Measurements from ENCODE around the gene DDX31. TPM values are rescaled to one million over a fixed set of nuclear protein-coding genes. Genes with fewer than 3 reads are reported as not detected.
A peak's percentile ranks its signal among the peaks of the same experiment; 100 is the strongest.
"Not testable (repeated sequence)": the region's sequence is repeated elsewhere in the genome, so short reads cannot be mapped to it uniquely, and the experiment has no call there.

The DDX31 gene
- total RNA-seq, 2 donors from 2014 or later = 8.6 to 15.6 TPM

GRCh38 chr9:132571806-132572600, 97.8 kb downstream of the DDX31 start:
- TF ChIP-seq POLR2A (IDR thresholded peaks at IDR 0.05) (no peak), CTCF (IDR thresholded peaks at IDR 0.05) (no peak)
- no peak for DNase-seq
- intact Hi-C loops (cut with DNase I) = no loop called here
- WGBS, 2 donors = 65 to 67% methylated on average over 15 of the region's 15 CpGs
- ATAC-seq = no peak
- no peaks in the 10 kb centered on the region for H3K36me3 ChIP-seq (replicated peaks in 1 of 2; ENCODE audit: insufficient read depth in 1 of 2, low read depth in 2 of 2)
- H3K4me3 ChIP-seq = no peak overlapping the region
- H3K9me3 ChIP-seq = no peaks in the 10 kb centered on the region
- no peaks in the 10 kb centered on the region for H3K4me1 ChIP-seq
- H3K27ac ChIP-seq = no peak overlapping the region
- H3K27me3 ChIP-seq = peaks cover 0 to 3% of the 10 kb centered on the region in 2 donors

- ATAC-seq; H3K27me3 ChIP-seq; H3K36me3 ChIP-seq (replicated peaks in 1 of 2; ENCODE audit: insufficient read depth in 1 of 2, low read depth in 2 of 2): not testable (repeated sequence)
Measured at GRCh38 chr9:132568787-132569186, 101.0 kb downstream of the DDX31 start.

GRCh38 chr9:132564526-132564925, 105.3 kb downstream of the DDX31 start:
- intact Hi-C loops (cut with DNase I) = no loop called here
- no peak for DNase-seq
- H3K27me3 ChIP-seq = no peaks in the 10 kb centered on the region

More at GRCh38 chr9:132568787-132569186, 101.0 kb downstream of the DDX31 start:
- H3K4me3 ChIP-seq; H3K27ac ChIP-seq; DNase-seq; intact Hi-C loops (cut with DNase I); H3K9me3 ChIP-seq; H3K4me1 ChIP-seq: not testable (repeated sequence)
- 64 to 72% methylated on average over 2 of the region's 2 CpGs for WGBS, 2 donors

GRCh38 chr9:132562306-132562573, 107.5 kb downstream of the DDX31 start:
- H3K36me3 ChIP-seq (replicated peaks in 1 of 2; ENCODE audit: insufficient read depth in 1 of 2, low read depth in 2 of 2) = no peaks in the 10 kb centered on the region
- H3K4me1 ChIP-seq = no peaks in the 10 kb centered on the region
- H3K27me3 ChIP-seq = no peaks in the 10 kb centered on the region
- TF ChIP-seq POLR2A (IDR thresholded peaks at IDR 0.05) (no peak), CTCF (IDR thresholded peaks at IDR 0.05) (no peak)
- intact Hi-C loops (cut with DNase I) = no loop called here
- no peak for DNase-seq
- H3K4me3 ChIP-seq = no peak overlapping the region
- WGBS, 2 donors = 44 to 57% methylated on average over 4 of the region's 4 CpGs
- ATAC-seq = no peak
- no peaks in the 10 kb centered on the region for H3K9me3 ChIP-seq
- no peak overlapping the region for H3K27ac ChIP-seq

More at GRCh38 chr9:132564526-132564925, 105.3 kb downstream of the DDX31 start:
- 63 to 81% methylated on average over 6 of the region's 6 CpGs for WGBS, 2 donors
- H3K4me1 ChIP-seq = no peaks in the 10 kb centered on the region
- no peak overlapping the region for H3K4me3 ChIP-seq
- H3K9me3 ChIP-seq = no peaks in the 10 kb centered on the region
- no peaks in the 10 kb centered on the region for H3K36me3 ChIP-seq (replicated peaks in 1 of 2; ENCODE audit: insufficient read depth in 1 of 2, low read depth in 2 of 2)
- ATAC-seq = no peak
- no peak for TF ChIP-seq POLR2A (IDR thresholded peaks at IDR 0.05)
- TF ChIP-seq CTCF (IDR thresholded peaks at IDR 0.05) = no peak
- no peak overlapping the region for H3K27ac ChIP-seq

- Histone ChIP-seq H3K4me3 (no peak overlapping the region), H3K36me3 (replicated peaks in 1 of 2; ENCODE audit: insufficient read depth in 1 of 2, low read depth in 2 of 2) (no peaks in the 10 kb centered on the region), H3K27me3 (no peaks in the 10 kb centered on the region), H3K4me1 (no peaks in the 10 kb centered on the region), H3K9me3 (no peaks in the 10 kb centered on the region), H3K27ac (no peak overlapping the region)
- intact Hi-C loops (cut with DNase I) = no loop called here
- ATAC-seq (peak; percentile 21), DNase-seq (peak in 1 of 4 donors; percentile 8)
- WGBS, 2 donors = 39 to 46% methylated on average over 13 to 14 of the region's 14 CpGs
- no peak for TF ChIP-seq POLR2A (IDR thresholded peaks at IDR 0.05)
- TF ChIP-seq CTCF (IDR thresholded peaks at IDR 0.05) = no peak
Measured at GRCh38 chr9:132560616-132561202, 109.1 kb downstream of the DDX31 start.

Data from body of pancreas (tissue), 4 donors.